ENCODE measurements around the gene PHOX2A.

The PHOX2A gene

DNA sequence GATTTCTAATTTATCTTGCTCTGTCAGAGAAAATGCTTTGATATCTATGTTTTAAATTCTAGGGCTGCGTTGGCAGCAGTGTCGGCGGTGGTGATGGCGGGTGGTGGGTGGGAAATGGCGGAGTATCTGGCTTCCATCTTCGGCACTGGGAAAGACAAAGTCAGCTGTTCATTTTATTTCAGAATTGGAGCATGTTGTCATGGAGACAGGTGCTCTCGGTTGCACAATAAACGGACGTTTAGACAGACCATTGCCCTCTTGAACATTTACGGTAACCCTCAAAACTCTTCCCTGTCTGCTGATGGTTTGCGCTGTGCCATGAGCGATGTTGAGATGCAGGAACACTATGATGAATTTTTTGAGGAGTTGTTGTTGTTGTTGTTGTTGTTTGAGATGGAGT, 36.1 kb upstream of the PHOX2A start:
- Histone ChIP-seq H3K4me3 (replicated peaks; ENCODE audit: insufficient read depth, low read length) (no peak overlapping the region), H3K27ac (replicated peaks) (no peak overlapping the region), H3K27me3 (ENCODE audit: insufficient read depth, poor library complexity, severe bottlenecking) (no peaks in the 10 kb centered on the region)
- DNase-seq (ENCODE audit: low read depth in 1 of 2, low spot score in 1 of 2), result no peak
- TF ChIP-seq, protein P1, sequence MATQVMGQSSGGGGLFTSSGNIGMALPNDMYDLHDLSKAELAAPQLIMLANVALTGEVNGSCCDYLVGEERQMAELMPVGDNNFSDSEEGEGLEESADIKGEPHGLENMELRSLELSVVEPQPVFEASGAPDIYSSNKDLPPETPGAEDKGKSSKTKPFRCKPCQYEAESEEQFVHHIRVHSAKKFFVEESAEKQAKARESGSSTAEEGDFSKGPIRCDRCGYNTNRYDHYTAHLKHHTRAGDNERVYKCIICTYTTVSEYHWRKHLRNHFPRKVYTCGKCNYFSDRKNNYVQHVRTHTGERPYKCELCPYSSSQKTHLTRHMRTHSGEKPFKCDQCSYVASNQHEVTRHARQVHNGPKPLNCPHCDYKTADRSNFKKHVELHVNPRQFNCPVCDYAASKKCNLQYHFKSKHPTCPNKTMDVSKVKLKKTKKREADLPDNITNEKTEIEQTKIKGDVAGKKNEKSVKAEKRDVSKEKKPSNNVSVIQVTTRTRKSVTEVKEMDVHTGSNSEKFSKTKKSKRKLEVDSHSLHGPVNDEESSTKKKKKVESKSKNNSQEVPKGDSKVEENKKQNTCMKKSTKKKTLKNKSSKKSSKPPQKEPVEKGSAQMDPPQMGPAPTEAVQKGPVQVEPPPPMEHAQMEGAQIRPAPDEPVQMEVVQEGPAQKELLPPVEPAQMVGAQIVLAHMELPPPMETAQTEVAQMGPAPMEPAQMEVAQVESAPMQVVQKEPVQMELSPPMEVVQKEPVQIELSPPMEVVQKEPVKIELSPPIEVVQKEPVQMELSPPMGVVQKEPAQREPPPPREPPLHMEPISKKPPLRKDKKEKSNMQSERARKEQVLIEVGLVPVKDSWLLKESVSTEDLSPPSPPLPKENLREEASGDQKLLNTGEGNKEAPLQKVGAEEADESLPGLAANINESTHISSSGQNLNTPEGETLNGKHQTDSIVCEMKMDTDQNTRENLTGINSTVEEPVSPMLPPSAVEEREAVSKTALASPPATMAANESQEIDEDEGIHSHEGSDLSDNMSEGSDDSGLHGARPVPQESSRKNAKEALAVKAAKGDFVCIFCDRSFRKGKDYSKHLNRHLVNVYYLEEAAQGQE (IDR thresholded peaks at IDR 0.05; ENCODE audit: insufficient replicate concordance, low read depth), result no peak
- TF ChIP-seq GABPA (IDR thresholded peaks at IDR 0.05; ENCODE audit: low read depth) (no peak), POLR2AphosphoS5 (IDR thresholded peaks at IDR 0.05; ENCODE audit: low read depth) (no peak), SPI1 (IDR thresholded peaks at IDR 0.05; ENCODE audit: borderline replicate concordance, low read depth) (no peak)
- TF ChIP-seq, protein P2, sequence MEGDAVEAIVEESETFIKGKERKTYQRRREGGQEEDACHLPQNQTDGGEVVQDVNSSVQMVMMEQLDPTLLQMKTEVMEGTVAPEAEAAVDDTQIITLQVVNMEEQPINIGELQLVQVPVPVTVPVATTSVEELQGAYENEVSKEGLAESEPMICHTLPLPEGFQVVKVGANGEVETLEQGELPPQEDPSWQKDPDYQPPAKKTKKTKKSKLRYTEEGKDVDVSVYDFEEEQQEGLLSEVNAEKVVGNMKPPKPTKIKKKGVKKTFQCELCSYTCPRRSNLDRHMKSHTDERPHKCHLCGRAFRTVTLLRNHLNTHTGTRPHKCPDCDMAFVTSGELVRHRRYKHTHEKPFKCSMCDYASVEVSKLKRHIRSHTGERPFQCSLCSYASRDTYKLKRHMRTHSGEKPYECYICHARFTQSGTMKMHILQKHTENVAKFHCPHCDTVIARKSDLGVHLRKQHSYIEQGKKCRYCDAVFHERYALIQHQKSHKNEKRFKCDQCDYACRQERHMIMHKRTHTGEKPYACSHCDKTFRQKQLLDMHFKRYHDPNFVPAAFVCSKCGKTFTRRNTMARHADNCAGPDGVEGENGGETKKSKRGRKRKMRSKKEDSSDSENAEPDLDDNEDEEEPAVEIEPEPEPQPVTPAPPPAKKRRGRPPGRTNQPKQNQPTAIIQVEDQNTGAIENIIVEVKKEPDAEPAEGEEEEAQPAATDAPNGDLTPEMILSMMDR (IDR thresholded peaks at IDR 0.05; ENCODE audit: insufficient read depth, low read length), result no peak

DNA sequence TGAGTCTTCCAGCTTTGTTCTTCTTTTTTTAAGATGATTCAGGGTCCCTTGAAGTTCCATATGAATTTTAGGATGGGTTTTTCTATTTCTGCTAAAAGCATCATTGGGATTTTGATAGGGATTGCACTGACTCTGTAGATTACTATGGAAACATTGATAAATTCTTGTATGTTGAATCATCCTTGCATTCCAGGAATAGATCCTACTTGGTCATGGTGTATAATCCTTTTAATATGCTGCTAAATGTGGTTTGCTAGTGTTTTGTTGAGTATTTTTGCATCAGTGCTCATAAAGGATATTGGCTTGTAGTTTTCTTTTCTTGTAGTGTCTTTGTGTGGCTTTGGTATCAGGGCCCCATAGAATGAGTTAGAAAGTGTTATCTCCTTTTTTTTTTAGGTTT, 34.9 kb upstream of the PHOX2A start:
- DNase-seq (ENCODE audit: low read depth in 1 of 2, low spot score in 1 of 2), result no peak
- H3K4me3 ChIP-seq (replicated peaks; ENCODE audit: insufficient read depth, low read length), result no peak overlapping the region
- no peak overlapping the region for H3K27ac ChIP-seq (replicated peaks)
- TF ChIP-seq, protein P2 (IDR thresholded peaks at IDR 0.05; ENCODE audit: insufficient read depth, low read length), result no peak
- no peak for TF ChIP-seq POLR2AphosphoS5 (IDR thresholded peaks at IDR 0.05; ENCODE audit: low read depth)
- TF ChIP-seq, protein P1 (IDR thresholded peaks at IDR 0.05; ENCODE audit: insufficient replicate concordance, low read depth), result no peak
- TF ChIP-seq SPI1 (IDR thresholded peaks at IDR 0.05; ENCODE audit: borderline replicate concordance, low read depth), result no peak
- TF ChIP-seq GABPA (IDR thresholded peaks at IDR 0.05; ENCODE audit: low read depth), result no peak
- H3K27me3 ChIP-seq (ENCODE audit: insufficient read depth, poor library complexity, severe bottlenecking), result no peaks in the 10 kb centered on the region

DNA sequence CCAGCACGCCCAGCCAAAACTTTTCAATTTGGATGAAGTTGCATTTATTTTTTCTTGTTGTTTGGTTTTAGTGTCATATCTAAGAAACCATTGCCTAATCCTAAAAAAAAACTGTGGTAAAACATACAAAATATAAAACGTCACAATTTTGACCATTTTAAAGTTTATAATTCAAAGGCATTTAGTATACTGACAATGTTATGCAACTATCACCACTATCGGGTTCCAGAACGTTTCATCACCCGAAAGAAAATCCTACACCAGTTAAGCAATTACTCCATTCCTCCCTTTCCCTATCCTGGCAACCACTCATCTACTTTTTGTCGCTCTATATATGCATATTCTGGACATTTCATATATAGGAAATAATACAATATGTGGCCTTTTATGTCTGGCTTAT, 30.5 kb upstream of the PHOX2A start:
- TF ChIP-seq SPI1 (IDR thresholded peaks at IDR 0.05; ENCODE audit: borderline replicate concordance, low read depth) (no peak), POLR2AphosphoS5 (IDR thresholded peaks at IDR 0.05; ENCODE audit: low read depth) (no peak), GABPA (IDR thresholded peaks at IDR 0.05; ENCODE audit: low read depth) (no peak)
- TF ChIP-seq, protein P2 (IDR thresholded peaks at IDR 0.05; ENCODE audit: insufficient read depth, low read length), result no peak
- TF ChIP-seq, protein P1 (IDR thresholded peaks at IDR 0.05; ENCODE audit: insufficient replicate concordance, low read depth), result no peak
- H3K27me3 ChIP-seq (ENCODE audit: insufficient read depth, poor library complexity, severe bottlenecking), result no peaks in the 10 kb centered on the region
- peak in 1 of 2 experiments; percentile 47 for DNase-seq (ENCODE audit: low read depth in 1 of 2, low spot score in 1 of 2)
- no peak overlapping the region for H3K27ac ChIP-seq (replicated peaks)
- no peak overlapping the region for H3K4me3 ChIP-seq (replicated peaks; ENCODE audit: insufficient read depth, low read length)
